Thyroid gland (tissue), 4 donors: Measurements from ENCODE around the gene TMEM59L.

Experiments
- POLR2A ChIP-seq, 2 donors: fragments of 450-650 bp; IDR thresholded peaks; one replicate each; pipeline ENCODE4 v1.6.1; 2017; ENCODE audit warnings: antibody characterized with exemption in 2 of 2, mild to moderate bottlenecking in 2 of 2, moderate library complexity in 1 of 2
- TF ChIP-seq, protein P1 (sequence below), 6 experiments: fragments of 200-600 bp in 3 of 6; fragments of 450-650 bp in 3 of 6; sonication (generic) in 3 of 6; IDR thresholded peaks; one replicate each; pipeline ENCODE4 v1.5.1; 2016 to 2019; ENCODE audit warnings: antibody characterized with exemption in 6 of 6, mild to moderate bottlenecking in 2 of 6, inconsistent platforms in 1 of 6, moderate library complexity in 1 of 6

DNA sequence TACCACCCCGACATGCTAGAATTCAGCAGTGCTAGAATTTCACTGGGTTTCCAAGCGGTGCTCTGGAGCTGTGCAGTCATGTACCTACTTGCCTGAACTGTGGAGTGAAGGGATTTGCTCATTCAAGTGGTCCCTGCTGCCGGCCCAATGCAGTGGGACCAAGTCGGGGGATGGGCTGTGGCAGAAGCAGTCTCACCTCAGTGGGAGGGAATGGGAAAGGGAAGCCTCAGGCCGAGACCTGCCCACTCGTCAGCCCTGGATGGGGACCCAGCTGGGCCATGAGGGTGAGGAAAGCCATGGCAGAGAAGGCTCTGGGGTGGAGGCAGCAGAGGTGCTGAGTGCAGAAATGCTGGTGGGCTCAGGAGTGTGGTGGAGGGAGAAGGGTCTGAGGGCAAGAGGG is 39.1 kb downstream of the TMEM59L start:
- TF ChIP-seq, protein P1, sequence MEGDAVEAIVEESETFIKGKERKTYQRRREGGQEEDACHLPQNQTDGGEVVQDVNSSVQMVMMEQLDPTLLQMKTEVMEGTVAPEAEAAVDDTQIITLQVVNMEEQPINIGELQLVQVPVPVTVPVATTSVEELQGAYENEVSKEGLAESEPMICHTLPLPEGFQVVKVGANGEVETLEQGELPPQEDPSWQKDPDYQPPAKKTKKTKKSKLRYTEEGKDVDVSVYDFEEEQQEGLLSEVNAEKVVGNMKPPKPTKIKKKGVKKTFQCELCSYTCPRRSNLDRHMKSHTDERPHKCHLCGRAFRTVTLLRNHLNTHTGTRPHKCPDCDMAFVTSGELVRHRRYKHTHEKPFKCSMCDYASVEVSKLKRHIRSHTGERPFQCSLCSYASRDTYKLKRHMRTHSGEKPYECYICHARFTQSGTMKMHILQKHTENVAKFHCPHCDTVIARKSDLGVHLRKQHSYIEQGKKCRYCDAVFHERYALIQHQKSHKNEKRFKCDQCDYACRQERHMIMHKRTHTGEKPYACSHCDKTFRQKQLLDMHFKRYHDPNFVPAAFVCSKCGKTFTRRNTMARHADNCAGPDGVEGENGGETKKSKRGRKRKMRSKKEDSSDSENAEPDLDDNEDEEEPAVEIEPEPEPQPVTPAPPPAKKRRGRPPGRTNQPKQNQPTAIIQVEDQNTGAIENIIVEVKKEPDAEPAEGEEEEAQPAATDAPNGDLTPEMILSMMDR (IDR thresholded peaks at IDR 0.05) = no peak
- TF ChIP-seq POLR2A (IDR thresholded peaks at IDR 0.05) = no peak
